GM19463 (cell line): ENCODE results near the gene USP48.
"Not testable (repeated sequence)": the region's sequence is repeated elsewhere in the genome, so short reads cannot be mapped to it uniquely, and the experiment has no call there.

Experiments used
- ATAC-seq: cut with Tn5 transposase; IDR thresholded peaks from one replicate; pipeline ENCODE4 v1.9.1; 2021; ENCODE audit warnings: mild to moderate bottlenecking, moderate library complexity; ENCODE audit not compliant: unreplicated experiment

The USP48 gene

DNA sequence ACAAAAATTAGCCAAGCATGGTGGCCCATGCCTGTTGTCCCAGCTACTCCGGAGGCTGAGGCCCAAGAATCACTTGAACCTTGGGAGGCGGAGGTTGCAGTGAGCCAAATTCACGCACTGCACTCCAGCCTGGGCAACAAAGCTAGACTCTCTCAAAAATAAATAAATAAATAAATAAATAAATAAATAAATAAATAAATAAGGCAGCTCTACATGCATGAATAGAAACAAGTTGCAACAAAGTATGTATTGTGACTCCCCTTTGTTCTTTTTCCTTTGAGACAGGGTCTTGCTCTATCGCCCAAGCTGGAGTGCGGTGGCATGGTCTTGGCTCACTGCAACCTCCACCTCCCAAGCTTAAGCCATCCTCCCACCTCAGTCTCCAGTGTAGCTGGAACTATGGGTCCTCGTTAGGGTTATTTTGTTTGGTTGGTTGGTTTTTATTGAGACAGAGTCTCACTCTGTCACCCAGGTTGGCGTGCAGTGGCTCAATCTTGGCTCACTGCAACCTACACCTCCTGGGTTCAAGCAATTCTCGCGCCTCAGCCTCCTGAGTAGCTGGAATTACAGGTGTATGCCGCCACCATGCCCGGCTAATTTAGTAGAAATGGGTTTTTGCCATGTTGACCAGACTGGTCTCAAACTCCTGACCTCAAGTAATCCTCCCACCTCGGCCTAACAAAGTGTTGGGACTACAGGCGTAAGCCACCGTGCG lies 8.0 kb downstream of the USP48 start:
- ATAC-seq = no peak

DNA sequence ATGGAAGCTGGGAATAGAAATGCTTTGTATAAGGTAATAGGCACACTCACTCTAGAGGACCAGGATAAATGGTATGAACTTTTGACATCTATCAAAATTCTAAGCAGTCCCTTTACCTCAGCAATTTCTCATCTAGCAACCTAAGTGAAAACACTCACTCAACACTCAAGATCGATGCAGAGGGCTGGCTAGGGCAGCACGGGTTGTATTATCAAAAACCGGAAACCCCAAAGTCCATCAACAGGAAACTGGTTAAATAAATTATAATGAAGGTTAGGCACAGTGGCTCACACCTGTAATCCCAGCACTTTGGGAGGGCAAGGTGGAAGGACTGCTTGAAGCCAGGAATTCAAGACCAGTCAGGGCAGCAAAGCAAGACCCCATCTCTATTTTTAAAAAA lies 9.4 kb downstream of the USP48 start:
- ATAC-seq = no peak

- not testable (repeated sequence) for ATAC-seq
Observed at GRCh38 chr1:21771672-21772071, 11.3 kb downstream of the USP48 start.

DNA sequence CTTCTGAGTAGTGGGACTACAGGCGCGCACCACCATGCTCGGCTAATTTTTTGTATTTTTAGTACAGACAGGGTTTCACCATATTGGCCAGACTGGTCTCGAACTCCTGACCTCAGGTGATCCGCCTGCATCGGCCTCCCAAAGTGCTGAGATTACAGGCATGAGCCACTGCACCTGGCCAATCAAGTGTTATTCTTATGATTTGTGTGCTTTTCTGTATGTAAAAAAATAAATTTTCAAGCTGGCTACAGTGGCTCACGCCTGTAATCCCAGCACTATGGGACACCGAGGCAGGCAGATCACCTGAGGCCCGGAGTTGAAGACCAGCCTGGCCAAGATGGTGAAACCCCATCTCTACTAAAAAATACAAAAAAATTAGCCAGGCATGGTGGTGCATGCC lies 12.3 kb downstream of the USP48 start:
- ATAC-seq = not testable (repeated sequence)

GRCh38 chr1:21770201-21770600 lies 12.7 kb downstream of the USP48 start:
- no peak for ATAC-seq

- not testable (repeated sequence) for ATAC-seq
Observed at GRCh38 chr1:21767106-21767505, 15.8 kb downstream of the USP48 start.

- ATAC-seq = no peak
Observed at GRCh38 chr1:21766210-21766609, 16.7 kb downstream of the USP48 start.

DNA sequence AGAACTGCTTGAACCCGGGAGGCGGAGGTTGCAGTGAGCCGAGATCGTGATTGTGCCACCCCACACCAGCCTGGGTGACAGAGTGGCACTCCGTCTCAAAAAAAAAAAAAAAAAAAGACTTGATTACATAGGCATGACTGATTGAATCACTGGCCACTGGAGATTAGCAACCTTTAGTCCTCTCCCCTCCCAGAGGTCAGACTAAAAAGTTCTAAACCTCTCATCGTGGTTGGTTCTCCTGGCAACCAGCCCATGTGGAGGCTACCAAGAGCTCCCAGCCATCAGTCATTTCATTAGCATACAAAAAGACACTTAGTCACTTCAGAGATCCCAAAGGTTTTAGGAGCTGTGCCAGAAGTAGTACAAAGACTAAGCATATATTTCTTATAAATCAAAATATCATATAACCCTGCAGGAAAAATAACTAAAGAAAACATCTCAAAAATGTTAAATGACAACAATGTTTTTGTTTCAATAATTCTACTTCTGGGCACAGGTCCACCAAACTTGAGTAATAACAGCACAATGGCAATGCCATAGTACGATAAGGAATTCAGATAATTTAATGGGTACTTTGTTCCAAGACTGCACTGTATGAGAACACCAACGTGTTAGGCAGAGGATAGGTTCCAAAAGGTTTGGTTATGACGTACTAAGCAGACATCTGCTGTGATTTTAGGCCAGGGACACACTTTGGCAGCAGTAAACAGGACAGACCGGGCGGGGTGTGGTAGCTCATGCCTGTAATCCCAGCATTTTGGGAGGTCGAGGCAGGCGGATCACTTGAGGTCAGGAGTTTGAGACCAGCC lies 18.1 kb downstream of the USP48 start:
- ATAC-seq = no peak

- ATAC-seq = no peak
Observed at GRCh38 chr1:21763694-21764419, 19.1 kb downstream of the USP48 start.

- no peak for ATAC-seq
Observed at GRCh38 chr1:21763236-21763635, 19.7 kb downstream of the USP48 start.

DNA sequence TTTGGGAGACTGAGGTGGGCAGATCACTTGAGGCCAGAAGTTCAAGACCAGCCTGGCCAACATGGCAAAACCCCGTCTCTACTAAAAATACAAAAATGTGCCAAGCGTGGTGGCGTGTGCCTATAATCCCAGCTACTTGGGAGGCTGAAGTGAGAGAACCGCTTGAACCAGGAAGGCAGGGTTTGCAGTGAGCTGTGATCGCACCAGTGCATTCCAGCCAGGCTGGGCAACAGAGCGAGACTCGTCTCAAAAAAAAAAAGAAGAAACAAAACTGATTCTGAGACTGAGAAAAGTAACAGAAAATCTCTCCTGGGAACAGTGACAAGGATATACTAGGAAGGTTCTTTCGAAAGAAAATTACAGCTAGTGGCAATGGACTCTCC lies 20.9 kb downstream of the USP48 start:
- no peak for ATAC-seq

DNA sequence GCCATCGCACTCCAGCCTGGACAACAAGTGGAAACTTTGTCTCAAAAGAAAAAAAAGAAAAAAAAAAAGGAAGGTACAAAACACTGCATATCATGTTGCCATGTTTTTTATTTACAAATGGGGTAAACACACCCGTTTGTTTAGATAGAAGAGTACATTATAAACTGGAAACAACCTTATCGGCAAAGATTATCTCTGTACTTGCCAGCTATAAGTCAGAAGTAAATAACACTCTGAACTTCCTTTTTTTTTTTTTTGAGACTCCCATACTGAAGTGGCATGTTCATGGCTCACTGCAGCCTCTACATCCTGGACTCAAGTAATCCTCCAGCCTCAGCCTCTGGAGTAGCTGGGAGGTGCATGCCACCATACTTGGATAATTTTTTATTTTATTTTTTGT lies 21.9 kb downstream of the USP48 start:
- no peak for ATAC-seq

- no peak for ATAC-seq
Observed at GRCh38 chr1:21759818-21760217, 23.1 kb downstream of the USP48 start.

- no peak for ATAC-seq
Observed at GRCh38 chr1:21759182-21759581, 23.8 kb downstream of the USP48 start.

- no peak for ATAC-seq
Observed at GRCh38 chr1:21758614-21759013, 24.3 kb downstream of the USP48 start.

DNA sequence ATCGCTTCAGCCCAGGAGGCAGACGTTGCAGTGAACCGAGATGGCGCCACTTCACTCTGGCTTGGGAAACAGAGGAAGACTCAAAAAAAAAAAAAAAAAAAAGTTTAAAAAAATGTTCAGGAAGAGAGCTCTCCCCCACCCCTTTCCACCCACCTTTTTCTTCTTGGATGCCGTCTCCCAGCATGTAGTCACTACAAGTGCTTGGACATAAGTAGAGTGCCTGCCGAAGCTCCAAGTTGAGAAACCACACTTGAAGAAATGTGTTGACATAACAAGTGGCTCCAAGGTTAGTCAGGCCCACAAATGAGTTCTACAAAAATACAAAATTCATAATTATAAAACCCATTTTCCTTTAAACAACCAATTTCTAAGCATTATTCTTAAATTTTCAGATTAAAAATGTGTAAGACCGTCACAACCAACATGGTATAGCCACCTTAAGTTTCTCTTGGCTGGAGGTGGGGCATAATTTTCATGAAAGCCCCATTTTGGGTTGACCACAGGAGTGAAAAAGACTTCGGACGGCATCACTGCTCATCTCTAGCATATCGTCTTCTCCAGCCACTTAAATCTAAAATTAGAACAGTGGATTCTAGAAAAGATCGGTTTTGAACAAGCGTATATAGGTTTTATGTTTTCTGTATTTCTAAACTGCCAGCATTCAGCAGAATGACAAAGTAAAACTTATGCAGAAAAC lies 26.4 kb downstream of the USP48 start:
- ATAC-seq = no peak

DNA sequence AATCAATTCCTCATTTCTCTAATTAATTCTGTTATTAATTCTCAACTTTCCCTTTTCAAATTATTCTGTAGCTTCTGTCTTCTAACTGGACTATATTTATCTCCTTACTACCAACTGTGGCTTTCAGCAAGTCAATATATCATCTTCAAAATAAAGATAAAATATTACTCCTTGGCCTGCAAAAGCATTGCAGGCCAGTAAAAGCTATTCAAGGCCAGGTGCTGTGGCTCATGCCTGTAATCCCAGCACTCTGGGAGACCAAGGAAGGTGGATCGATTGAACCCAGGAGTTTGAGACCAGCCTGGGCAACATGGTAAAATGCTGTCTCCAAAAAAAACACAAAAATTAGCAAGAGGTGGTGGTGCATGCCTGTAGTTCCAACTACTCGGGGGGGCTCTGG lies 27.9 kb downstream of the USP48 start:
- no peak for ATAC-seq

- no peak for ATAC-seq
Observed at GRCh38 chr1:21754583-21754982, 28.4 kb downstream of the USP48 start.

DNA sequence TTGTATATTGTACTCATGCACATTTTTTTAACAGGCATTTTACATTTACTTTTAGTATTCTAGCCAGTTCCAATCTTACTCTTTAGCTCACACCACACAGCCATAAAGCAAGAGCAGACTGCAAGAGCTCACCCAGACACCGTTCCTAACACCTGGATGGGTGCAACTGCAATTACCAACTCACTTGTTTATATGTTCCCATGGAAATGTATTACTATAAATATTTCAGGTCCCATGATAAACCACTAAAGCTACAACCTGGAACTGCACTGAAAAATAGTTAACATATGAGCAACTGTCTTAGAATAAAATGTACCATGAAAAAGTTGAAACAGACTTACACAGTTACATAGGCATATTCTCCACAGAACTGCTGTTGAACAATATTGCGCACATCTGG lies 30.8 kb downstream of the USP48 start:
- no peak for ATAC-seq

DNA sequence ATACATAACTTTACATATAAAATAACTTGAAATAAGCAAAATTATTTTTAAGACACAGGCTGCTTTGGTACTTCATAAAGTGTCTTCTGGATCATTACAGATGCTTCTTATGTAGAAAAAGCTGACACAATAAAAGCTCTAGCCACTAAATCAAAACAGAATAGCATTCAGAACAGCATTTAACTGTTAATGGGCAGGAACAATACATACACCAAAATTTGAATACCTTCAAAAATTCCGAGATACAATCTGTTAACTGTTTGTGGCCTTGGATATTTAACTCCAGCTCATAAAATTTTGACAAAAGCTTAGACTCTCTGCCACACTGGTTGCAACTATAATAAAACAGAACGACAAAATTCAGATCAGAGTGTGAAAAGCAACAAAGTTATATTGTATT lies 31.7 kb downstream of the USP48 start:
- ATAC-seq = no peak

DNA sequence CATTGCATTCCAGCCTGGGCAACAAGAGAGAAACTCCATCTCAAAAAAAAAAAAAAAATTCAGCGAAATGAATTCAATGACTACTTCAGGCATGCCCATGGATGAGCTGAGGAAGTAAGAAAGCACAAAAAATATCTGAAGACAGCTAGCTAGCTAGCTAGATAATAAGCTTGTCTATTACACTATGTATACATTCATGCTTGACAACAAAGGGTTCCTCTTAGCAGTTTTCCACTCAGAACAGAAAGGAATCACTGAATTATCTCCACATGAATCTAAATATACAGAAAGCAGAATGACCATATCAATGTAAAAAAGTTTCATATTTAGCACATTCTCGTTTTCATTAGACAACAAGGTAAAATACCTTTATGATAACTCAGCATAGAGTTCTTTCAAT lies 32.1 kb downstream of the USP48 start:
- ATAC-seq = no peak
